Lower leg skin (tissue), 4 donors: ENCODE measurements around the gene ZBTB16. TPM values are rescaled to one million over a fixed set of nuclear protein-coding genes. Genes with fewer than 3 reads are reported as not detected.
A peak's percentile ranks its signal among the peaks of the same experiment; 100 is the strongest.

Experiments
- DNase-seq, 2 donors: peaks; one replicate each; pipeline ENCODE4 v3.0.0-alpha.2; 2019; ENCODE audit warnings: low spot score in 2 of 2
- H3K4me3 ChIP-seq: fragments of 200-600 bp; sonication (generic); 2 replicates; pipeline ENCODE4 v1.5.1; 2017; ENCODE audit warnings: mild to moderate bottlenecking, low read depth; ENCODE audit not compliant: poor library complexity, severe bottlenecking
- POLR2A ChIP-seq, 2 donors: fragments of 450-650 bp; IDR thresholded peaks; one replicate each; pipeline ENCODE4 v1.6.1; 2016 to 2017; ENCODE audit warnings: antibody characterized with exemption in 2 of 2, mild to moderate bottlenecking in 1 of 2, moderate library complexity in 1 of 2
- WGBS, 2 donors: methylation state at CpG; one replicate each; pipeline ENCODE4 v1.1.5; 2018; 5-methylcytosine and 5-hydroxymethylcytosine counted together
- intact Hi-C: fragments of 100-400 bp; cut with DNase I; formaldehyde crosslinking; loops from one replicate; pipeline ENCODE4 v1.15.0; 2023; ENCODE audit warnings: low total_unique reads
- total RNA-seq, 4 donors: library from RNA; depleted of rRNA; stranded (reverse); fragments of >200 nt; gene quantifications; one replicate each; pipeline ENCODE4 v1.1.0, GENCODE V29; 2016
- TF ChIP-seq, protein P1 (sequence below), 3 donors: fragments of 450-650 bp; IDR thresholded peaks; one replicate each; pipeline ENCODE4 v1.5.1; 2016; ENCODE audit warnings: antibody characterized with exemption in 3 of 3, mild to moderate bottlenecking in 3 of 3, moderate library complexity in 2 of 3

The ZBTB16 gene
- total RNA-seq, 4 donors from 2014 or later, result 167 to 369 (median 233) TPM

DNA sequence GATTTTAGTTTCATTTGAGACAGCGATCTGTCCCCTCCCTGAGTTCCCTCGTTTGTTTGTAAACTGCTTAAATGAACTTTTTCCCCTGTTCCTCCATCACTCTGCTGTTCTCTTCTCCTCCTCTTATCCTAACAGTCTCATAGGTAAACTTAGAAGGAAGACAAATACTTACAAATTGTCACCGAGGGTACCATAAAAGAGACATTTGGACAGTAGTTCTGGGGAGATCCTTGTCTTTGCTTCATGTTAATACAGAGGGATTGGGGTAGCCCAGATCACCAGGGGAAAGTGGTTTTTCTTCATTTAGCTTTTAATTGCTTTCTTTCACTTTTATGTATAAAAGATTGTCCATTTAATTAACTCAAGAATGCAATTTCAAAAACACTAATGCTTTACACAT is 46.1 kb downstream of the ZBTB16 start:
- no peak for TF ChIP-seq POLR2A (IDR thresholded peaks at IDR 0.05)
- TF ChIP-seq, protein P1, sequence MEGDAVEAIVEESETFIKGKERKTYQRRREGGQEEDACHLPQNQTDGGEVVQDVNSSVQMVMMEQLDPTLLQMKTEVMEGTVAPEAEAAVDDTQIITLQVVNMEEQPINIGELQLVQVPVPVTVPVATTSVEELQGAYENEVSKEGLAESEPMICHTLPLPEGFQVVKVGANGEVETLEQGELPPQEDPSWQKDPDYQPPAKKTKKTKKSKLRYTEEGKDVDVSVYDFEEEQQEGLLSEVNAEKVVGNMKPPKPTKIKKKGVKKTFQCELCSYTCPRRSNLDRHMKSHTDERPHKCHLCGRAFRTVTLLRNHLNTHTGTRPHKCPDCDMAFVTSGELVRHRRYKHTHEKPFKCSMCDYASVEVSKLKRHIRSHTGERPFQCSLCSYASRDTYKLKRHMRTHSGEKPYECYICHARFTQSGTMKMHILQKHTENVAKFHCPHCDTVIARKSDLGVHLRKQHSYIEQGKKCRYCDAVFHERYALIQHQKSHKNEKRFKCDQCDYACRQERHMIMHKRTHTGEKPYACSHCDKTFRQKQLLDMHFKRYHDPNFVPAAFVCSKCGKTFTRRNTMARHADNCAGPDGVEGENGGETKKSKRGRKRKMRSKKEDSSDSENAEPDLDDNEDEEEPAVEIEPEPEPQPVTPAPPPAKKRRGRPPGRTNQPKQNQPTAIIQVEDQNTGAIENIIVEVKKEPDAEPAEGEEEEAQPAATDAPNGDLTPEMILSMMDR (IDR thresholded peaks at IDR 0.05), result no peak
- intact Hi-C loops, result no loop called here
- WGBS, 2 donors, result 78 to 84% methylated on average over 3 of the region's 3 CpGs
- DNase-seq, result no peak
- no peak overlapping the region for H3K4me3 ChIP-seq

DNA sequence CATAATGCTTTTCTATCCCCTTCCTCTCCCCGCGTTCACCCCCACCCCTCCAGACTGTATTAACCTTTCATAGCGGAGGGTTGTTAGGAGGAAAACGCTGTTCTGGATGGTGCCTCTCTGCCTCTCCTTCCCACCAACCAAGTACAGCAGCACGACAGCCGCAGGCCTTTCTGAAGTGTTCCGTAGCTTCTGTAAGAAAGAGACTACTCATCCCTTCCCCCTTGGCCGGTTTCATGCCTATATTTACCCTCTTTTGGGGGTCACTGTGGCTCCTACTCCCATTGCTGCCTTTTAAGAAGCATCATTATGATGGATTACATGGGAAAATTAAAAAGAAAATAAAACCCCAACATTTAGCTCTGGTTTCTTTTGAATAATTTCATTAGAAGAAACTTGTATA is 46.5 kb downstream of the ZBTB16 start:
- H3K4me3 ChIP-seq, result no peak overlapping the region
- 82% methylated on average over 8 of the region's 8 CpGs for WGBS, 2 donors
- DNase-seq, result no peak
- TF ChIP-seq POLR2A (IDR thresholded peaks at IDR 0.05), result no peak
- TF ChIP-seq, protein P1 (IDR thresholded peaks at IDR 0.05), result no peak
- intact Hi-C loops, result no loop called here

DNA sequence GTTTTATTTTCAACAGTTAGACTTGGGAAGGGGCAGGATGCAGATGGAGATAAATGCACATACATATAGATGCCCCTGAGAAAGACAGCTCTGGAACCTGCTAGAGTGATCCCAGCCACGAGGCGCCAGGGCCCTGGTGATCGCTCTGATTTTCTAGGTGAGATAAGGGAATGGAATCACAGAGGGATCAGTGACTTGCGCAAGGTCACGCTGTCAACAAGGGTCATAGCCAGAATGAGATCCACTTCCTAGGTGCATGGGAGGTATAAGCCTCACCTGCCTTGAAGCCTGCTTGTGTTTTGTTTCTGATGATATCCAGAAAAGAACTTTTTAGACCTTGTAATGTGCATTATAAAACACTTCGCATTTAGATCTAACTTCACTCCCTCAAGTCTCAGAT is 47.5 kb downstream of the ZBTB16 start:
- intact Hi-C loops, result no loop called here
- TF ChIP-seq POLR2A (IDR thresholded peaks at IDR 0.05), result no peak
- TF ChIP-seq, protein P1 (IDR thresholded peaks at IDR 0.05), result no peak

DNA sequence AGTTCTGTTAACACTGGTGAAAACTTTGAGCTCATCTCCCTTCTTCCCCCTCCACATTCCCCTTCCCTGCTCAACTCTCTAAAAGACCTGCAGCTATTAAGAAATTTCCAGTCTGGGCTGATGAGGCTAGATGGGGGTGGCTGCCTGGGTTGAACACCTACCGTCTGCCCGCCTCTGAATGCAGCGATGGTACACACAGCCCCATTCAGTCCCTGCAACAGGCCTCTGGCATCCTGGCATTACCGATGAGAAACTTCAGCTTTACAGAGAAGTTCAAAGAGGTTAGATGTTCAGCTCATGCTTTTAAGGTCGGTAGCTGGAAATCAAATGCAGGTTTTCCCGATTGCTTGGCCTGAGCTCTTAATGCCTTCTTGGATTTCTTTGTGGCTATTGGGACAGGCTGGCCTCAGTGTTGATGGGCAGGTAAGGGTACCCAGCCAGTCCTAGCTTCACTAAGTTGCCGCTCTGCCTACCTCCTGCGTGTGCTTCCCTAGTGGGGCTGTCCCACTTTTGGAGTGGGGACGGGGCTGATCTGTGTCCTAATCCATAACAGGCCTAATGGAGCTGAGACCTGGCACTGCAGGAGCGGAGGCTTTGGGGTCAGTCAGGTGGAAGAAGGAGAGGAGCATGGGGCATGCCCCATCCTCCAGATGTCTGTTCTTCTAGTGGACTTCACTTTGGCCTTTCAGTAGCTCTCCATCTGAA is 49.1 kb downstream of the ZBTB16 start:
- DNase-seq, result no peak
- intact Hi-C loops, result no loop called here
- no peak for TF ChIP-seq POLR2A (IDR thresholded peaks at IDR 0.05)
- TF ChIP-seq, protein P1 (IDR thresholded peaks at IDR 0.05), result no peak
- no peak overlapping the region for H3K4me3 ChIP-seq
- 87 to 92% methylated on average over 10 of the region's 10 CpGs for WGBS, 2 donors

More for the DNA sequence above, 47.5 kb downstream of the ZBTB16 start:
- no peak overlapping the region for H3K4me3 ChIP-seq
- WGBS, 2 donors, result 89 to 90% methylated on average over 6 of the region's 6 CpGs
- no peak for DNase-seq

DNA sequence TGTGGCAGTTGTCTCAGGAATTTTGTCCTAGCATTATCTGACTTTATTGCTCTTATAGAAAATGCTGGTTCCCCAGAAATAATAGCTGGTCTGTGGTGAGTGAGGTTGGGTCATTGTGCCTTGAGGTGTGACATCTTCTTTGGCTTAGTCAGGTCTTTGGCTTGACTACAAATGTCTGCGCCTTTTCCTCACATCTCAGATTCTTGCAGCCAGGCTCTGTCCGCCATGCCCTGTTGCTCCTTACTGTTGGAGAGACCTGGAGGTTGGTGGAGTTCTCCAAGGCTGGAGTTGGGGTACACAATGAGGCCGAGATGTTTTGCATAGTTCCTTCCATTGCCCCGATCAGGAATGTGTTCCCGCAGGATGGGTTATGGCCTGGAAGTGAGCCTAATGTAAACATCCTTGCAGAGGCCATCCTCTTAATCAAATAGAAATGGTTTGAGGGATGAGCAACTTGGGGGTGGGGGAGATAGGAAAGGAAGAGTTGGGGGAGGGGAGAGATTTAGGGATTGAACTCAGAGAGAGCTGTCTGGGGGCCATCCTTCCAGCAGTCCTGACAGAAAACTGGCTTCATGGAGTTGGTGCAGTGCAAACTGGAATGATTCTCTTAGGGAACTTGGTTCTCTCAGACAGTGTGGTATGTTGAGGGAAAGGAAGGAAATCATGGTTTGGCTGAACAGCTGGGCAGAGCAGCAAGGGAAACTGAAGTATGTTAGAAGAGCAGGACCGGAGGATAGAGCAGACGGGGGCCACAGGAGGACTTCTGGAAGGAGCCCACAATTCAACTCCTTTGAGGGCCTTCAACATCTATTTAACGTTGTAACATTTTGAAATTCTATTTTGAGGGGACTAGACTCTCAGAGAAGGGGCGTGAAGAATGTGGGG is 49.9 kb downstream of the ZBTB16 start:
- H3K4me3 ChIP-seq, result no peak overlapping the region
- TF ChIP-seq, protein P1 (IDR thresholded peaks at IDR 0.05), result no peak
- TF ChIP-seq POLR2A (IDR thresholded peaks at IDR 0.05), result no peak
- 78 to 86% methylated on average over 9 of the region's 9 CpGs for WGBS, 2 donors
- intact Hi-C loops, result no loop called here
- DNase-seq, result peak in 1 of 2 donors; percentile 64
